SU-DHL-6 (cell line): ENCODE results near the gene HLA-G.
"Not testable (repeated sequence)": the region's sequence is repeated elsewhere in the genome, so short reads cannot be mapped to it uniquely, and the experiment has no call there.

Source experiments
- EZH2phosphoT487 ChIP-seq: fragments of 200-600 bp; sonication (generic), shearing (Covaris generic); conservative IDR thresholded peaks from 2 replicates; pipeline ENCODE4 v1.6.1; 2018; ENCODE audit warnings: mild to moderate bottlenecking, antibody characterized with exemption, low read length, moderate library complexity, mixed read lengths
- TF ChIP-seq, protein P1 (sequence below): fragments of 200-600 bp; sonication (generic); IDR thresholded peaks from one replicate; pipeline ENCODE4 v1.5.1; 2017; ENCODE audit warnings: antibody characterized with exemption, mild to moderate bottlenecking, low read length, moderate library complexity; ENCODE audit not compliant: insufficient read depth, poor library complexity, severe bottlenecking

- TF ChIP-seq, protein P1, sequence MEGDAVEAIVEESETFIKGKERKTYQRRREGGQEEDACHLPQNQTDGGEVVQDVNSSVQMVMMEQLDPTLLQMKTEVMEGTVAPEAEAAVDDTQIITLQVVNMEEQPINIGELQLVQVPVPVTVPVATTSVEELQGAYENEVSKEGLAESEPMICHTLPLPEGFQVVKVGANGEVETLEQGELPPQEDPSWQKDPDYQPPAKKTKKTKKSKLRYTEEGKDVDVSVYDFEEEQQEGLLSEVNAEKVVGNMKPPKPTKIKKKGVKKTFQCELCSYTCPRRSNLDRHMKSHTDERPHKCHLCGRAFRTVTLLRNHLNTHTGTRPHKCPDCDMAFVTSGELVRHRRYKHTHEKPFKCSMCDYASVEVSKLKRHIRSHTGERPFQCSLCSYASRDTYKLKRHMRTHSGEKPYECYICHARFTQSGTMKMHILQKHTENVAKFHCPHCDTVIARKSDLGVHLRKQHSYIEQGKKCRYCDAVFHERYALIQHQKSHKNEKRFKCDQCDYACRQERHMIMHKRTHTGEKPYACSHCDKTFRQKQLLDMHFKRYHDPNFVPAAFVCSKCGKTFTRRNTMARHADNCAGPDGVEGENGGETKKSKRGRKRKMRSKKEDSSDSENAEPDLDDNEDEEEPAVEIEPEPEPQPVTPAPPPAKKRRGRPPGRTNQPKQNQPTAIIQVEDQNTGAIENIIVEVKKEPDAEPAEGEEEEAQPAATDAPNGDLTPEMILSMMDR = not testable (repeated sequence)
- TF ChIP-seq EZH2phosphoT487 = not testable (repeated sequence)
These were observed 48.1 kb downstream of the HLA-G start for GRCh38 chr6:29875734-29876133.
